B cell (primary cell): ENCODE data around the gene WASHC4. TPM values are rescaled to one million over a fixed set of nuclear protein-coding genes. Genes with fewer than 3 reads are reported as not detected.
A peak's percentile ranks its signal among the peaks of the same experiment; 100 is the strongest.

Experiments
- ATAC-seq: fragments of 200-7000 bp; cut with Tn5 transposase; one replicate; pipeline ENCODE4 v1.10.0; 2021; ENCODE audit warnings: low read depth, mild to moderate bottlenecking, moderate number of reproducible peaks, moderate library complexity
- CTCF ChIA-PET: fragments of 350-600 bp; sonication (Branson Sonifier 250); formaldehyde crosslinking; loops from one replicate; lab custom pipeline; 2021; ENCODE audit warnings: antibody characterized with exemption, inconsistent platforms; lab: Charles Lee
- POLR2A ChIA-PET: fragments of 350-600 bp; sonication (Branson Sonifier 250); formaldehyde crosslinking; loops from one replicate; lab custom pipeline; 2021; ENCODE audit warnings: antibody characterized with exemption; lab: Charles Lee
- DNase-seq: peaks from one replicate; pipeline ENCODE4 v3.0.0; 2013
- H2AFZ ChIP-seq: 2 replicates; pipeline ENCODE4 v1.6.1; 2012; ENCODE audit warnings: mild to moderate bottlenecking, low read depth, low read length; ENCODE audit not compliant: insufficient read depth, poor library complexity, severe bottlenecking
- H3K27ac ChIP-seq, 2 donors: 1 replicate in 1 of 2; 2 replicates in 1 of 2; pipeline ENCODE4 v1.5.1; 2012 to 2013; ENCODE audit warnings: low read length in 2 of 2, mild to moderate bottlenecking in 2 of 2, moderate library complexity in 1 of 2
- H3K27me3 ChIP-seq, 4 experiments: fragments of 200-600 bp in 1 of 4; sonication (generic) in 1 of 4; replicated peaks in 1 of 4; 1 replicate in 2 of 4; 2 replicates in 2 of 4; pipeline versions ENCODE4 v1.6.1 to v1.7.0; 2013 to 2016; ENCODE audit warnings: low read length in 3 of 4, mild to moderate bottlenecking in 2 of 4, mixed read lengths in 1 of 4, moderate library complexity in 1 of 4; ENCODE audit not compliant: insufficient read depth in 4 of 4, control insufficient read depth in 3 of 4; ENCODE audit errors: control extremely low read depth in 1 of 4
- H3K36me3 ChIP-seq, 2 experiments: replicated peaks in 1 of 2; 1 replicate in 1 of 2; 2 replicates in 1 of 2; pipeline versions ENCODE4 v1.6.1 to v1.7.1; 2013; ENCODE audit warnings: low read length in 1 of 2; ENCODE audit not compliant: insufficient read depth in 2 of 2, control insufficient read depth in 1 of 2; ENCODE audit errors: control extremely low read depth in 1 of 2, extremely low read depth in 1 of 2
- H3K4me1 ChIP-seq, 2 donors: fragments of 200-600 bp in 1 of 2; sonication (generic) in 1 of 2; 1 replicate in 1 of 2; 2 replicates in 1 of 2; pipeline versions ENCODE4 v1.5.1 to v1.6.1; 2013 to 2017; ENCODE audit warnings: low read length in 2 of 2; ENCODE audit not compliant: control insufficient read depth in 2 of 2, insufficient read depth in 2 of 2
- H3K4me2 ChIP-seq: replicated peaks from 2 replicates; pipeline ENCODE3; 2012; ENCODE audit warnings: mild to moderate bottlenecking, low read depth, low read length; ENCODE audit not compliant: poor library complexity, severe bottlenecking
- H3K4me3 ChIP-seq, 5 experiments: fragments of 200-600 bp in 1 of 5; sonication (generic) in 1 of 5; 1 replicate in 3 of 5; 2 replicates in 2 of 5; pipeline versions ENCODE4 v1.5.1 to v1.7.0; 2011 to 2016; ENCODE audit warnings: low read length in 4 of 5, mild to moderate bottlenecking in 4 of 5, low read depth in 2 of 5, control low read depth in 1 of 5, moderate library complexity in 1 of 5; ENCODE audit not compliant: insufficient read depth in 1 of 5; ENCODE audit errors: control extremely low read depth in 1 of 5, extremely low read depth in 1 of 5
- H3K79me2 ChIP-seq: fragments of 200-600 bp; sonication (generic); one replicate; pipeline ENCODE4 v1.6.0; 2016; ENCODE audit warnings: low read length; ENCODE audit not compliant: control insufficient read depth, insufficient read depth
- H3K9ac ChIP-seq: fragments of 200-600 bp; sonication (generic); 2 replicates; pipeline ENCODE4 v1.6.1; 2017; ENCODE audit warnings: mild to moderate bottlenecking, low read length, moderate library complexity
- H3K9me3 ChIP-seq, 3 donors: one replicate each; pipeline versions ENCODE4 v1.6.1 to v1.7.1; 2013; ENCODE audit warnings: low read length in 2 of 3; ENCODE audit not compliant: control insufficient read depth in 2 of 3, insufficient read depth in 1 of 3; ENCODE audit errors: control extremely low read depth in 1 of 3
- H4K20me1 ChIP-seq: 2 replicates; pipeline ENCODE4 v1.6.0; 2012; ENCODE audit warnings: mild to moderate bottlenecking, low read length; ENCODE audit not compliant: insufficient read depth, control insufficient read depth, poor library complexity, severe bottlenecking
- H3K27ac Mint-ChIP-seq: one replicate; pipeline ENCODE4 v1.8.0; 2021; ENCODE audit warnings: mixed read lengths
- H3K27me3 Mint-ChIP-seq: one replicate; pipeline ENCODE4 v1.8.0; 2021; ENCODE audit warnings: mixed read lengths
- H3K4me1 Mint-ChIP-seq: one replicate; pipeline ENCODE4 v1.8.0; 2021; ENCODE audit warnings: mixed read lengths
- H3K4me3 Mint-ChIP-seq: one replicate; pipeline ENCODE4 v1.8.0; 2021; ENCODE audit warnings: mixed read lengths
- H3K9me3 Mint-ChIP-seq: one replicate; pipeline ENCODE4 v1.8.0; 2022; ENCODE audit warnings: mixed read lengths; ENCODE audit not compliant: insufficient read depth
- CTCF ChIP-seq: fragments of 200-600 bp; IDR thresholded peaks from one replicate; pipeline ENCODE4 v1.8.0; 2022; ENCODE audit warnings: antibody characterized with exemption, mild to moderate bottlenecking
- EZH2 ChIP-seq: IDR thresholded peaks from 2 replicates; pipeline ENCODE4 v1.6.1; 2012; ENCODE audit warnings: borderline replicate concordance, low read depth, mild to moderate bottlenecking, moderate library complexity, low read length; ENCODE audit not compliant: insufficient read depth, poor library complexity, severe bottlenecking
- WGBS: methylation state at CpG from one replicate; pipeline ENCODE4 v1.1.5; 2013; ENCODE audit warnings: missing lambda C conversion rate; ENCODE audit not compliant: insufficient coverage; 5-methylcytosine and 5-hydroxymethylcytosine counted together
- intact Hi-C: fragments of 100-400 bp; cut with micrococcal nuclease; formaldehyde crosslinking; loops from one replicate; pipeline ENCODE4 v1.10.0; 2022
- polyA plus RNA-seq: library from polyadenylated mRNA; depleted of rRNA; stranded (reverse); fragments of >200 nt; gene quantifications from 2 replicates; pipeline ENCODE4 v1.2.3, GENCODE V29; 2012
- total RNA-seq, 2 donors: library from RNA; stranded (reverse); fragments of 120-200 nt in 1 of 2; gene quantifications; 1 replicate in 1 of 2; 2 replicates in 1 of 2; pipeline versions ENCODE4 v1.2.3 to v1.2.4, GENCODE V29; 2013 to 2022

The WASHC4 gene
- total and polyA plus RNA-seq, 2 donors (not counting 1 experiment from before 2014, with no cell fraction given) = 55.2 to 240 TPM

- H3K9me3 Mint-ChIP-seq = no peaks in the 10 kb centered on the region
Measured at GRCh38 chr12:105083031-105083430, 24.5 kb upstream of the WASHC4 start.

More at GRCh38 chr12:105083031-105083430, 24.5 kb upstream of the WASHC4 start:
- intact Hi-C loops = no loop called here
- WGBS = 80% methylated on average over 2 of the region's 5 CpGs
- Histone ChIP-seq H3K27ac (no peak overlapping the region), H3K79me2 (no peaks in the 10 kb centered on the region), H3K4me1 (peaks cover 11% of the 10 kb centered on the region in 2 donors), H3K9ac (no peak overlapping the region), H3K27me3 (peaks cover 0 to 10% (median 3%) of the 10 kb centered on the region in 4 experiments), H4K20me1 (no peaks in the 10 kb centered on the region), H3K36me3 (no peaks in the 10 kb centered on the region), H3K4me2 (no peak overlapping the region), H3K9me3 (peaks cover 0 to 15% (median 0%) of the 10 kb centered on the region in 3 donors), H3K4me3 (no peak overlapping the region), H2AFZ (no peak overlapping the region)
- DNase-seq = no peak
- ChIA-PET CTCF (interaction anchor here (0.6 kb wide), 1 partner anchor 757 kb away, joined by 6 read pairs; no protein-coding TSS in a partner anchor), POLR2A (no interaction called here)
- TF ChIP-seq EZH2 = no peak
- no peak for TF ChIP-seq CTCF
- no peak overlapping the region for H3K27ac Mint-ChIP-seq
- no peak for ATAC-seq
- peak overlapping the region; percentile 17 for H3K4me3 Mint-ChIP-seq
- peaks cover 11% of the 10 kb centered on the region for H3K4me1 Mint-ChIP-seq
- H3K27me3 Mint-ChIP-seq = peaks cover 33% of the 10 kb centered on the region
